HG02763 (cell line): ENCODE measurements around the gene SDHAF3.
"Not testable (repeated sequence)": the region's sequence is repeated elsewhere in the genome, so short reads cannot be mapped to it uniquely, and the experiment has no call there.

Experiments
- ATAC-seq: cut with Tn5 transposase; IDR thresholded peaks from one replicate; pipeline ENCODE4 v1.9.1; 2021; ENCODE audit warnings: mild to moderate bottlenecking, moderate library complexity; ENCODE audit not compliant: unreplicated experiment

The SDHAF3 gene

DNA sequence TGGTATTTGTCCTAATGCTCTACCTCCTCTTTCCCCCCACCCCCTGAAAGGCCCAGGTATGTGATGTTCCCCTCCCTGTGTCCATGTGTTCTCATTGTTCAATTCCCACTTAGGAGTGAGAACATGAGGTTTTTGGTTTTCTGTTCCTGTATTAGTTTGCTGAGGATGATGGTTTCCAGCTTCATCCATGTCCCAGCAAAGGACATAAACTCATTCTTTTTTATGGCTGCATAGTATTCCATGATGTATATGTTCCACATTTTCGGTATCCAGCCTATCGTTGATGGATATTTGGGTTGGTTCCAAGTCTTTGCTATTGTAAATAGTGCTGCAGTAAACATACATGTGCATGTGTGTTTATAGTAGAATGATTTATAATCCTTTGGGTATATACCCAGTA lies 5.6 kb downstream of the SDHAF3 start:
- not testable (repeated sequence) for ATAC-seq

DNA sequence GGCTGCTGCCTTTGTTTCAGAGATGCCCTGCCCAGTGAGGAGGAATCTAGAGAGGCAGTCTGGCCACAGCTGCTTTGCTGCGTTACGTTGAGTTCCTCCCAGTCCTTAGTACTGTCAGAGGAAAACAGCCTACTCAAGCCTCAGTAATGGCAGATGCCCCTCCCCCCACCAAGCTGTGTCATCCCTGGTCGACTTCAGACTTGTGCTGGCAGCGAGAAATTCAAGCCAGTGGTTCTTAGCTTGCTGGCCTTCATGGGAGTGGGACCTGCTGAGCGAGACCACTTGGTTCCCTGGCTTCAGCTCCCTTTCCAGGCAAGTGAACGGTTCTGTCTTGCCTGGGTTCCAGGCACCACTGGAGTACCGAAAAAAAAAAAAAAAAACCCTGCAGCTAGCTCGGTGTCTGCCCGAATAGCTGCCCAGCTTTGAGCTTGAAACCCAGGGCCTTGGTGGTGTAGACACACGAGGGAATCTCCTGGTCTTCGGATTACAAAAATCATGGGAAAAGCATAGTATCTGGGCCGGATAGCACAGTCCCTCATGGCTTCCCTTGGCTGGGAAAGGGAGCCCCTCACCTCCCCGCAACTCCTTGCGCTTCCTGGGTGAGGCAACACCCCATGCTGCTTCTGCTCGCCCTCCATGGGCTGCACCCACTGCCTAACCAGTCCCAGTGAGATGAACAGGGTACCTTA lies 9.1 kb downstream of the SDHAF3 start:
- no peak for ATAC-seq

DNA sequence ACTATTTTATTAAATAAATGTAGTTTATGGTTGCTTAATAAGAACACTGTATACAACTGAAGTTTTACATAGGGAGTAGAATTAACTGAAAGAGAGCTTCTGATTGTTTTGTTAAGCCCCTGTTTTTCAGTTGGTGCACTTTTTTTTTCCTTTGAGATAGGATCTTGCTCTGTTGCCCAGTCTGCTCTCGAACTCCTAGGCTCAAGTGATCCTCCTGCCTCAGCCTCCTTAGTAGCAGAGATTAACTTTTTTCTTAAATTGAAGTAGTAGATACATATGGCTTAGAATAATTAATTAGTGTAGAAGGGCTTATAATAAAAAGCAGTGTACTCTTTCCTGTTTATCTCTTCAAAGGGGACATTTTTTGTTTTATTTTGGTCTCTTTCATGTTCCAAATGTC lies 11.2 kb downstream of the SDHAF3 start:
- no peak for ATAC-seq

DNA sequence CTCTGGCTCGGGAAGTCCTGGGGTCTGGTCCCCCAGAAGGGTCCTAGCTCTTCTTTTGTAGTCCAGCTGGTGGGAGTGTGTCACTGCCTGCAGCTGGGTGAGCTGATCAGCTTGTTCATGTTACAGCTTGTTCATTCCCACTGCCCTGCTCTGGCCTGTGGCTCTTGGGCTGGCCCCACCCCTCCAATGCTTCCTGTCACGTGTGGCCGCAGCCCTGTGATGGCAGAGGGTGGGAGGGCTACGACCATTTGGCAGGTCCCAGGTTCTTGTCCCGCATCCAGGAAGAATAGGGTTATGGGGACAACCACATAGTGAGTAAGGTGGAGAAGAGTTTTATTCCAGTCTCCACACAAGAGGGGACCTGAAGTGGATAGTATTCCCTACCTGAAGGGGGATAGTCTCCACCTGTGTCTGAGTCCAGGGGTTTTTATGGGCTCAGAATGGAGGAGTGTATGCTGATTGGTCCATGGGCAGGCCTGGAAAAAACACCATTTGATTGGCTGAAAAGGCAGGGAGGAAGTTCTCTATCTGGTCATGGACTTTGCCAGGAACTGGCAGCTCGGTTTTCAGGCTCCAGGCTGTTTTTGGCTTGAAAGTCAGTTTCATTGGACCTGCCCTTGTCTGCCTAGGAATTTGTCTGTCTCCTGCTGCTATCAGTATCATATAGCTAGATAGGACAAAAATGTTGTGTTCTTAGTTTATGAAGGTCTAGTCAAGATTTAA lies 13.1 kb downstream of the SDHAF3 start:
- no peak for ATAC-seq

DNA sequence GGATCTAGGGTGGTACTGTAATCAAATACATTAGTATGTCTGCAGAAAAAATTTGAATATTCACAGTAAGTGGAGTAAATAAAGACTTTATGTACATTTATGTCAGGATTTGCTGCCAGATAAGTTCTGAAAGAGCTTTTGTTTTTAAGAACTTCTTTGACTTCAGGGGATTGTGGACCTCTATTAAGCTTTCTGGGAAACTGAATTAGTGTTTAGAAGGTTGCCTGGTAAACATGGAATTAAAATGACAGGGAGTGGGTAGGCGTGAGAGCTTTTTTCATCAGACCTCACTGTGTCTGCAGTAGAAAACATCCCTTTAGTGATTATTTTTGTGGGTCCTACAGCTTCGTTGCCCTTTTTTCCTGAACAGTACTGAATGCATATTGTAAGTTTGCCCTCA lies 15.7 kb downstream of the SDHAF3 start:
- no peak for ATAC-seq

DNA sequence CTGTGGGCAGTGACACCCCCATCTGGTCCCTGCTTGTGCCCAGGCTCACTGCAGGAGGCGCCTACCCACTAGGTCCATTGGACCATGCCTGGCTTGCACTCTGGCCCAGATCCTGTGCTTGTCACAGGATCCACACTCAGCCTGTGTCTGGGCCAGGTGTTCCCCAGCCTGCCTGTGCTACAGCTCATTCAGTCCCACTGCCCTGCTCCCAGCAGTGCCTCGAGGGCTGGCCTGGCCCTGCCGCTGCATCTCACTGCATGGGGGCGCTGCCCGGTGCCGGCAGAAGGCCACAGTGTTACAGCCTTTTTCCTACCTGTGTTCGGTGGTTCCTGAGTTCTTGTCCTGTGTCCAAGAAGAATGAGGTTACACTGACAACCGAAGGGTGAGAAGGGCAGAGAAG lies 21.3 kb downstream of the SDHAF3 start:
- no peak for ATAC-seq

DNA sequence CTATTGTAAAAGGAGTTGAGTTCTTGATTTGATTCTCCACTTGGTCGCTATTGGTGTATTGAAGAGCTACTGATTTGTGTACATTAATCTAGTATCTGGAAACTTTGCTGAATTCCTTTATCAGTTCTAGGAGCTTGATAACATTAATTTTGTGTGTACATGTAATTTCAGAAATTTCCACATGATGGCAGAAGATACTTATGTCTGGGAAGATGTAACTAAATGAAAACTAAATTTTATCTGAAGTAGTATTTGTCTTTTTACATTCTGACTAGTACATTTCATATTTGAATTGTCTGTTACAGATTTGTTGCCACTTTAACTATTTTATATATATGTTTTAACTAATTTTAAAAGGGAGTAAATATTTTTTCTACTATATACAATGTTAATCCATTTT lies 27.6 kb downstream of the SDHAF3 start:
- ATAC-seq = no peak

DNA sequence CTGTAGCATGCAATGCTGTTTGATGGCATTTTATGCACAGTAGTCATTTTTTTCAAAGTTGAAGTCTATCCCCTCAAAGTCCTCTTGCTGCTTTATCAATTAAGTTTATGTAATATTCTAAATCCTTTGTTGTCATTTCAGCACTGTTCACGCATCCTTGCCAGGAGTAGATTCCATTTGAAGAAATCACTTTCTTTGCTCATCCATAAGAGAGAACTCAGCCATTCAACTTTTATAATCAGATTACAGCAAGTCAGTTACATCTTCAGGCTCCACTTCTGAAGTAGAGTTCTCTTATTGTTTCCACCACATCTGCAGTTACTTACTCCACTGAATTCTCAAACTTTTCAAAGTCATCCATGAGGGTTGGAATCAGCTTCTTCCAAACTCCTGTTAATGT lies 32.3 kb downstream of the SDHAF3 start:
- ATAC-seq = no peak

DNA sequence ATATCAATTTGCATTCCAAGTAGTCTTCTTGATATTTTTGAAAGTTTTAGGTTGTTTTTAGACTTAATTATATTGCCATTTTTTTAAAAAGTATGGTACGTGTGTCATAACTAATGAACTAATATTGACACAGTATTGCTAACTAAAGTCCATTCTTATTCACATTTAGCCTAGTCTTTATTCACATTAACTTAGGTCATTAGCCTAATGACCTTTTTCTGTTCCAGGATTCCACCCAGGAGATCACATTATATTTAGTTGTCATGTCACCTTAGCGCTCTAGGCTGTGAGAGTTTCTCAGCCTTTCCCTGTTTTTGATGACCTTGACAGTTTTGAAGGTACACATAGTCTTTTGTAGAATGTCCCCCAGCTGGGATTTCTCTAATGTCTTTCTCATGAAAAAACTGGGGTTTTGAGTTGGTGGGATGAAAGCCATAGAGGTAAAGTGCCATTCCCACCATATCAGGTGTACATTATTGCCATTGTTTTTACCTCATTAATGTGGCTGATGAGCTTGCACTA lies 38.5 kb downstream of the SDHAF3 start:
- no peak for ATAC-seq

DNA sequence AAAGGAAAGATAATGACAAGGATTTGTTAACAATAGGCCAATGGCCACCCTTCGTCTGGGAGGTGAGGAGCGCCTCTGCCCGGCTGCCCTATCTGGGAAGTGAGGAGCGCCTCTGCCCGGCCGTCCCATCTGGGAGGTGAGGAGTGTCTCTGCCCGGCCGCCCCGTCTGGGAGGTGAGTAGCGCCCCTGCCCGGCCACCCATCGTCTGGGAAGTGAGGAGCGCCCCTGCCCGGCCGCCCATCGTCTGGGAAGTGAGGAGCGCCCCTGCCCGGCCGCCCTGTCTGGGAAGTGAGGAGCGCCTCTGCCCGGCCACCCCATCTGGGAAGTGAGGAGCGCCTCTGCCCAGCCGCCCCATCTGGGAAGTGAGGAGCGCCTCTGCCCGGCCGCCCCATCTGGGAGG lies 42.5 kb downstream of the SDHAF3 start:
- ATAC-seq = not testable (repeated sequence)

DNA sequence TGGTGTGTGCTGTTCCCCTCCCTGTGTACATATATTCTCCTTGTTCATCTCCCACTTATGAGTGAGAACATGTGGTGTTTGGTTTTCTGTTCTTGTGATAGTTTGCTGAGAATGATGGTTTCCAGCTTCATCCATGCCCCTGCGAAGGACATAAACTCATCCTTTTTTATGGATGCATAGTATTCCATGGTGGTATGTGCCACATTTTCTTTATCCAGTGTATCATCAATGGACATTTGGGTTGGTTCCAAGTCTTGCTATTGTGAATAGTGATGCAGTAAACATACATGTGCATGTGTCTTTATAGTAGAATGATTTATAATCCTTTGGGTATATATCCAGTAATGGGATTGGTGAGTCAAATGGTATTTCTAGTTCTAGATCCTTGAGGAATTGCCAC lies 44.1 kb downstream of the SDHAF3 start:
- ATAC-seq = not testable (repeated sequence)

DNA sequence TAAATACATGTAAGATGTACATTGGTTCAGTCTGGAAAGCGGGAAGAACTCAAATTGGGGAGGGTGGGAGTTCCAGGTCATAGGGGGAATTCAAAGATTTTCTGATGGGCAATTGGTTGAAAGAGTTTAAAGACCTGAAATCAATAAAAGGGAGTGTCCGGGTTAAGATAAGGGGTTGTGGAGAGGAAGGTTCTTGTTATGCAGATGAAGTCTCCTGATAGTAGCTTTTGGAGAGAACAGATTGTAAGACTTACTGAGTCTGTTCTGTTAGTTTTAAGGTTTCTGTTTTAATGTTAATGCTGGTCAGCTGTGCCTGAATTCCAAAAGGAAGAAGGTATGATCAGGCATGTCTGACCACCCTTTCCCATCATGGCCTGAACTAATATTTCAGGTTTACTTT lies 48.8 kb downstream of the SDHAF3 start:
- no peak for ATAC-seq

DNA sequence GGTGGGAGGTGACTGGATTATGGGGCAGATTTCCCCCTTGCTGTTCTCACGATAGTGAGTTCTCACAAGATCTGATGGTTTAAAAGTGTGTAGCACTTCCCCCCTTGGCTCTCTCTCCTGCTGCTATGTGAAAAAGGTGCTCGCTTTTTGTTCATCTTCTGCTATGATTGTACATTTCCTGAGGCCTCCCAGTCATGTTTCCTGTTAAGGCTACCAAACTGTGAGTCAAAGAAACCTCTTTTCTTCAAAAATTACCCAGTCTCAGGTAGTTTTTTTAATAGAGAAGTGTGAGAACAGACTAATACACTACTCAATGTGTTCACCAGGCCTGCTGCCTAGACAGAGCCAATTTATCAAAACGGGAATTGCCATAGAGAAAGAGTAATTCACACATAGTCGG lies 49.7 kb downstream of the SDHAF3 start:
- ATAC-seq = no peak

DNA sequence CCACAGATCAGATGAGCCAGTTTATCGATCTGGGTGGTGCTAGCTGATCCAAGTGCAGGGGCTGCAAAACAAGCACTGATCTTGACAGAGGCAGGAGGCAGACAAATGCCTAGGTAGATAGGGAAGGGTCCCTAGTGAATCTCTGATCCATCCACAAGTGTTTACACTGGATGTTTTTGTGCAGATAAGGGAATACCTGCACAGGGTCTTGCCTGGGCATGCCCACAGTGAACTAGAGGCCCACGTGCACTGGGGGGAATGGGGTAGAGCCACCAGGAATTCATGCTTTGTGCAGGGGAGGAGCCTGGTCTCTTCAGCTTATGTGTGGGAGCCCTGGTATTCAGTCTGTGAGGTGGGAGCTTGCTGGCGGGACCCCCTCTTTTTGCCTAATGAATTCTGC lies 50.3 kb downstream of the SDHAF3 start:
- ATAC-seq = no peak

DNA sequence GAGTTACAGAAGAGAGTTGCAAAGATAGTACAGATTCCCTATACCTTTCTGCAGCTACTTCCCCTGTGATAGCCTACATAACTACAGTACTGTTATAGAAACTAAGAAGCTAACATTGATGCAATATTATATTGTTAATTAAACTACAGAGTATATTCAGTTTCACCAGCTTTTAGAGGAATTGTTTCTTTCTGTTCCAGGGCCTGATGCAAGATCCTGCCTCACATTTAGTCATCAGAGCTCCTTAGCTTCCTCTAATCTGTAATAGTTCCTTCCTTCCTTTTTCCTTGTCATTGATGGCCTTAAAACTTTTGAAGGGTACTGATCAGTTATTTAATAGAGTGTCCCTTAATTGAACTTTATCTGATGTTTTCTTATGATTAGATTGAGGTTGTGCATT lies 56.8 kb downstream of the SDHAF3 start:
- no peak for ATAC-seq

DNA sequence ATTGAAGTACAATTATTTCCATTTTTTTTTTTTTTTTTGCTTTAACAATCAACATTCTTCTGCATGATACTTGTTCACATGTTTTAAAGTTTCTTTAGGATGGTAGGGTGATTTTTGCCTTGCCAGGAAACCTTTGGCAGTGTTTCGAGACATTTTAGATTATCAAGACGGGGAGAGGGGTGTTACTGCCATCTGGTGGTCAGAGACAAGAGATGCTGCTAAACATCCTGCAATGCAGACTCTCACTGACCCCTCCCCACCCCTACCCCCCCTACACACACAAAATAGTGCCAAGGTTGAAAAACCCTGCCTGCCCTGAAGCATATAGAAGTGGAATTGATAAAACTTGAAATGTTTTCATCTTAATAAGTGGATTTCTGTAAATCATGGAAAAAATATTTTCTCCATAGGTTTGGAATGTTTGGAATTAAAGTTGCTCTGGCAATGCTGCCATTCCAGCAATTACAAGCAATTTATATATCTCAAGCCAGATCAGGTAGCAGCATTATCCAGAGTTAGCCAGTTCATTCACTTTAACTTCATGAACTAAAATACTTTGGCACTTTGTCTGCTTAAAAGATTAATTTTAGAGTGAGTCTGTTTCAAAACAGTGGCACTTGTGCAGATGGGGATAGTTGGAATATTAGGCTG lies 62.1 kb downstream of the SDHAF3 start:
- ATAC-seq = peak; percentile 65

DNA sequence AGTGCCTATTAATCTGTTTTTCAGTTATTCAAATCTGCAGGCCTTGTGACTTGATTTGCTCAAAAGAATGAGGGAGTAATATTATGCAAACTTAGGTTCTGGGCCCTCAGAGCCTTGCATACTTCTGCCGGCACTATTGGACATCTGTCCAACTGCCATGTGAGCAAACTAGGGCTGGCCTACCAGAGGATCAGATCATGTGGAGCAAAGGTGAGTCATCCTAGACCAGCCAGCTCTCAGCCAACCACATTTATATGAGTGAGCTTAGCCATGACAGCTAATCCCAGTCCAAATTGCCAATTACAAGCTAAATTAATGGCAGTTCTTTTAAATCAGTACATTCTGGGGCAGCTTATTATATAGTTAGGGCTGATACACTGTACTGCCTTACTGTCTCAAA lies 69.6 kb downstream of the SDHAF3 start:
- no peak for ATAC-seq

DNA sequence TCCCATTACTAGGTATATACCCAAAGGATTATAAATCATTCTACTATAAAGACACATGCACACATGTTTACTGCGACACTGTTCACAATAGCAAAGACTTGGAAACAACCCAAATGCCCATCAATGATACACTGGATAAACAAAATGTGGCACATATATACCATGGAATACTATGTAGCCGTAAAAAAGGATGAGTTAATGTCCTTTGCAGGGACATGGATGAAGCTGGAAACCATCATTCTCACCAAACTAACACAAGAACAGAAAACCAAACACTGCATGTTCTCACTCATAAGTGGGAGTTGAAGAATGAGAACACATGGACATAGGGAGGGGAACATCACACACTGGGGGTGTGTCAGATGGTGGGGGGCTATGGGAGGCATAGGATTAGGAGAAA lies 78.7 kb downstream of the SDHAF3 start:
- not testable (repeated sequence) for ATAC-seq

DNA sequence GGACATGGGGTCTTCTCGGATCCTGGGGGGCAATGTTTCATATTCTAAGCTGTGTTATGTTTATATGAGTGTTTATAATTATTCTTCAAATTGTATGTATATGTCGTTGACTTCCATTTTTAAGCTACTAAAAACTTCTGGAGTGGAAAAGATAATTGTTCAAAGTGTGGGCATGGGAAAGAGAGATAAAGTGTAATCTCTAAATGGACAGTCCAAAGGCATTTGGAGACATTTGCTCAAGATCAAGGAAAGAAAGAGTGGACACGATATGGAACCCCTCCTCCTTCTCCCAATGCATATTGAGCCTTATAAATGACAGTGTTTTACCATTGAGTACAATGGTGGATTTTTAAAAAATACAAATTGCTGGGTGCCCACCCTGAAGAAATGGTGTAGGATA lies 81.1 kb downstream of the SDHAF3 start:
- no peak for ATAC-seq

DNA sequence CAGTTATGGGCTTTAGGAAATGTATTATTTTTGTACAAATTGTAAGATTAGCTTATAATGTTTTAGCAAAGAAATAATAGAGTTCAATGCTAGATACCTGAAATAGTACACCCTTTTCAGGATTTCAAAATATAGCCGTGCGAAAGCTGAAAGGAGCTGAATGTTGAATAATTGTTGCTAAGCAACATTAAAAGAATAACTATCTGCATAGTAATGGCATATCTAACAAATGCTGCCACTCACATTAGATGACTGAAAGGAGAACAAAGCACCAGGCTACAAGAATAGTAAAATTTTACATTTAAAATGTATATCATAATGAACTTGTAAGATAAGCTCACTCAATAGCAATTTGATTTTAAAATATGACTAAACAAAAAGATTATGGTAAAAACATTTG lies 82.5 kb downstream of the SDHAF3 start:
- ATAC-seq = no peak

DNA sequence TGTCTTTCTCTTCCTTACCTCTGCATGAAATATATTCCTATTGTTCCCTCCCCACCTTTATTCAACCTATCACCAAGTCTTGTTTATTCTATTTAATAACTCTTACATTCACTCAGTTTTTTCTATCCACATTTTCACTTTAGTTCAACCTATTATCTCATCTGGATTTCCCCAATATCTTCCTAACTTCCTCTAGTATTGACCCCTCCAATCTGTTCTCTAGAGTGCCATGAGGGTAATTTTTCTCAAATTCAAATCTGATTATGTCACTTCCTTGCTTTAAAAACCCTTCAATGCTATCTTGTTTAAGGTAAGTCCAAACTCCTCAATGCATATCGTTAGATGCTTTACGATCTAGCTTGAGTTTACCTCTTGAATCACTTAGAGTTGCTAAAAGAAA lies 86.5 kb downstream of the SDHAF3 start:
- ATAC-seq = no peak

DNA sequence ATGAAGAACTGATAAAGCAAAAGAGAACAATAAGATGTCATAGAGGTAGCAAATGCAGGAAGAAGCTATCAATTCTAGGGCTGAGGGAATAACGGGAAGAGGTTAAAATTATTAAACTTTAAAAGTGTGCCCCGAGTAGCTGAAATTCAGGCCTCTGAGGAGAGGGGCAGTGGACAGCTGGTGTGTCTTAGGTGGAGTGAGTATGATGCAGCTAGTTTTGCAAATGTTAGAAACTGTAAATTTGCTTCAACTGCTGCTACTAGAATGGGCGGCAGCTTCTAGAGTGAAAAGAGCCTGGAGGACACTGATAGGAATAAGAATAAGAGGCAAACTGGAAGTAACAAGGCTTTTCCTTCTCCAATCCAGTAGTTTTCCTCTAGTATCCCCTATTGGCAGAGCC lies 87.3 kb downstream of the SDHAF3 start:
- ATAC-seq = no peak
